ENCODE data around the gene ANKRD35.

ANKRD35 gene

DNA sequence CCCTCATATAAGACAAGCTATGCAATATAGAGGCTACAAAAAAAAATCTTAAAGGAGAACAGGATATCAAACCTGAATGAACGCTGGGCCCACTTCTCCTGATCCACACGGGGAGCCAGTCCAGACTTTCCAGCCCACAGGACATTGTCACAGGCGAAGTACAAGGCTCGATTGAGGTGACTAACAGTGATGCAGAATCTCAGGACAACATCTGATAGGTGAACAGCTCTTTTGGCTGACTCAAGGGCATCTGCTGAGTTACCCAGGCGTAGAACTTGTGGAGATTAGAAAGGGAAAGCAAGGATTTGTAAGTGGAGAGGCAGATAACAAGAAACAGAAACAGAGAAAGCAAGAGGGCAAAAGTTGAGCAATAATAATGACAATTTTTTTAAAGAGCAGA lies 31.1 kb upstream of the ANKRD35 start:
- TF ChIP-seq, protein P1, sequence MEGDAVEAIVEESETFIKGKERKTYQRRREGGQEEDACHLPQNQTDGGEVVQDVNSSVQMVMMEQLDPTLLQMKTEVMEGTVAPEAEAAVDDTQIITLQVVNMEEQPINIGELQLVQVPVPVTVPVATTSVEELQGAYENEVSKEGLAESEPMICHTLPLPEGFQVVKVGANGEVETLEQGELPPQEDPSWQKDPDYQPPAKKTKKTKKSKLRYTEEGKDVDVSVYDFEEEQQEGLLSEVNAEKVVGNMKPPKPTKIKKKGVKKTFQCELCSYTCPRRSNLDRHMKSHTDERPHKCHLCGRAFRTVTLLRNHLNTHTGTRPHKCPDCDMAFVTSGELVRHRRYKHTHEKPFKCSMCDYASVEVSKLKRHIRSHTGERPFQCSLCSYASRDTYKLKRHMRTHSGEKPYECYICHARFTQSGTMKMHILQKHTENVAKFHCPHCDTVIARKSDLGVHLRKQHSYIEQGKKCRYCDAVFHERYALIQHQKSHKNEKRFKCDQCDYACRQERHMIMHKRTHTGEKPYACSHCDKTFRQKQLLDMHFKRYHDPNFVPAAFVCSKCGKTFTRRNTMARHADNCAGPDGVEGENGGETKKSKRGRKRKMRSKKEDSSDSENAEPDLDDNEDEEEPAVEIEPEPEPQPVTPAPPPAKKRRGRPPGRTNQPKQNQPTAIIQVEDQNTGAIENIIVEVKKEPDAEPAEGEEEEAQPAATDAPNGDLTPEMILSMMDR (IDR thresholded peaks at IDR 0.05; ENCODE audit: low read length): no peak
- no peak for TF ChIP-seq EZH2phosphoT487 (IDR thresholded peaks at IDR 0.05; ENCODE audit: low read length)
- TF ChIP-seq EZH2 (optimal IDR thresholded peaks at IDR 0.05; ENCODE audit: low read depth, low read length): no peak
- Histone ChIP-seq H3K9ac (ENCODE audit: low read length) (no peak overlapping the region), H3F3A (ENCODE audit: insufficient read depth, low read length) (peaks cover 17% of the 10 kb centered on the region), H3K4me2 (ENCODE audit: low read depth, low read length) (no peak overlapping the region), H3K36me3 (replicated peaks; ENCODE audit: insufficient read depth, low read length) (no peaks in the 10 kb centered on the region), H2AFZ (ENCODE audit: low read length) (no peak overlapping the region), H3K9me3 (replicated peaks; ENCODE audit: insufficient read depth, low read length) (no peaks in the 10 kb centered on the region), H3K27me3 (replicated peaks; ENCODE audit: insufficient read depth, low read length) (no peaks in the 10 kb centered on the region), H3K9me2 (replicated peaks; ENCODE audit: insufficient read depth, low read length) (no peaks in the 10 kb centered on the region), H3K27ac (ENCODE audit: low read length) (no peak overlapping the region), H3K4me1 (ENCODE audit: low read length) (peaks cover 7% of the 10 kb centered on the region), H3K79me2 (ENCODE audit: low read length) (peaks cover 20% of the 10 kb centered on the region), H4K20me1 (ENCODE audit: insufficient read depth, low read length) (no peaks in the 10 kb centered on the region), H3K4me3 (ENCODE audit: low read length) (no peak overlapping the region)
- DNase-seq: no peak

DNA sequence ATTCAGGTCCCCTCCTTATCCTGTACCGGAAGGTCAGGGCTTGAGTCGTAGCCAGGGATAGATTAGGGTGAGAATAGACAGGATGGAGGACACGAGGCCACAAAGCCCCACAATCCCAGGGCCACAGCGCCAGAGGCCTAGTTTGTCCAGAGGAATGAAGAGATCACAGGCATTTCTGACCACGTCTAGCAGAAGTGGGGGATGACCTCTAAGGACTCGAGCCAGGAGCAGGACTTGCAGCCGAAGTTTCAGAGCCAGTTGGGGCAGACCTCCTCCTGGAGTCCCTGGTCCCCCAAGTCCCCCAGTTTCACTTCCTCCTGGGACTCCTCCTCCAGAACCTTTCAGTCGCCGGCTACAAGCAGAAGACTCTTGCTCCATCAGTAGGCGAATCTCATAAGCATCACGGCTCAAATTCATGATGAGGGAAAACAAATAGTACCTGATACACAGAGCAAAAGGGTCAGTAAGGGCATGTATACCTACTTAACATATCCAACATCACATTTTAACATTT lies 26.5 kb upstream of the ANKRD35 start:
- Histone ChIP-seq H3K9me2 (replicated peaks; ENCODE audit: insufficient read depth, low read length) (no peaks in the 10 kb centered on the region), H3K36me3 (replicated peaks; ENCODE audit: insufficient read depth, low read length) (no peaks in the 10 kb centered on the region), H3F3A (ENCODE audit: insufficient read depth, low read length) (no peaks in the 10 kb centered on the region), H3K9ac (ENCODE audit: low read length) (no peak overlapping the region), H3K9me3 (replicated peaks; ENCODE audit: insufficient read depth, low read length) (no peaks in the 10 kb centered on the region), H3K4me2 (ENCODE audit: low read depth, low read length) (no peak overlapping the region), H4K20me1 (ENCODE audit: insufficient read depth, low read length) (no peaks in the 10 kb centered on the region), H3K79me2 (ENCODE audit: low read length) (no peaks in the 10 kb centered on the region; the same call in 1 of the 2 replicates), H3K4me3 (ENCODE audit: low read length) (no peak overlapping the region), H3K4me1 (ENCODE audit: low read length) (no peaks in the 10 kb centered on the region), H3K27me3 (replicated peaks; ENCODE audit: insufficient read depth, low read length) (no peaks in the 10 kb centered on the region), H2AFZ (ENCODE audit: low read length) (no peak overlapping the region), H3K27ac (ENCODE audit: low read length) (no peak overlapping the region)
- TF ChIP-seq, protein P1 (IDR thresholded peaks at IDR 0.05; ENCODE audit: low read length): no peak
- TF ChIP-seq EZH2 (optimal IDR thresholded peaks at IDR 0.05; ENCODE audit: low read depth, low read length): no peak
- no peak for TF ChIP-seq EZH2phosphoT487 (IDR thresholded peaks at IDR 0.05; ENCODE audit: low read length)
- no peak for DNase-seq

DNA sequence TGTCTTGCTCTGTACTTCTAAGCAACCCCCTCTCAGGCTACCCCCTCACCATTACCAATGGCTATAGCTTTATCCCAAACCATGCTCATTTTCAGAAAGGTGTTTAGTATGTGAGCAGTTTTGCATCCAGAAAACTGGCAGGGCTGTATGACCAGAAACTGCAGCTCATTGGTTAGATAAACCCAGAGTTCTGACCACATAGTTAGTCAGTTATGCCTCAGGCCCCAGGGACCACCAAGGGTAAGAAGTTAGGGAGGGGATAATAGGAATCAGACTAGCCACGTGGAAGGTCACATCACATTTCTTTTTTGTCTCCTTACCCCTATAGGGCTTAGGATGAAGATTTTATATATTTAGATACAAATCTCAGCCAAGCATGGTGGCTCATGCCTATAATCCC lies 23.0 kb upstream of the ANKRD35 start:
- H2AFZ ChIP-seq (ENCODE audit: low read length): no peak overlapping the region
- H3K9ac ChIP-seq (ENCODE audit: low read length): no peak overlapping the region
- no peaks in the 10 kb centered on the region for H3F3A ChIP-seq (ENCODE audit: insufficient read depth, low read length)
- H4K20me1 ChIP-seq (ENCODE audit: insufficient read depth, low read length): no peaks in the 10 kb centered on the region
- H3K27ac ChIP-seq (ENCODE audit: low read length): no peak overlapping the region
- H3K9me3 ChIP-seq (replicated peaks; ENCODE audit: insufficient read depth, low read length): no peaks in the 10 kb centered on the region
- TF ChIP-seq, protein P1 (IDR thresholded peaks at IDR 0.05; ENCODE audit: low read length): no peak
- TF ChIP-seq EZH2 (optimal IDR thresholded peaks at IDR 0.05; ENCODE audit: low read depth, low read length): no peak
- no peak for DNase-seq
- no peaks in the 10 kb centered on the region for H3K9me2 ChIP-seq (replicated peaks; ENCODE audit: insufficient read depth, low read length)
- H3K36me3 ChIP-seq (replicated peaks; ENCODE audit: insufficient read depth, low read length): no peaks in the 10 kb centered on the region
- H3K4me1 ChIP-seq (ENCODE audit: low read length): no peaks in the 10 kb centered on the region
- no peak overlapping the region for H3K4me3 ChIP-seq (ENCODE audit: low read length)
- H3K27me3 ChIP-seq (replicated peaks; ENCODE audit: insufficient read depth, low read length): no peaks in the 10 kb centered on the region
- no peak overlapping the region for H3K4me2 ChIP-seq (ENCODE audit: low read depth, low read length)
- no peaks in the 10 kb centered on the region for H3K79me2 ChIP-seq (ENCODE audit: low read length)
